K562 (cell line): ENCODE data around the gene TMEM222. TPM values are rescaled to one million over a fixed set of nuclear protein-coding genes. Genes with fewer than 3 reads are reported as not detected.

Experiments
- GTF2E2 ChIP-seq: fragments of 200-800 bp; sonication (Bioruptor generic); IDR thresholded peaks from 2 replicates; pipeline ENCODE4 v1.6.1; 2016; ENCODE audit warnings: missing genetic modification characterization, missing compliant biosample characterization
- HMGN3 ChIP-seq: IDR thresholded peaks from 2 replicates; pipeline ENCODE4 v1.6.1; 2011; ENCODE audit warnings: borderline replicate concordance, low read depth, mild to moderate bottlenecking, mixed read lengths, low read length; ENCODE audit not compliant: insufficient read length; ENCODE audit errors: extremely low read depth
- MGA ChIP-seq: fragments of 450-650 bp; IDR thresholded peaks from 2 replicates; pipeline ENCODE4 v1.6.1; 2016; ENCODE audit warnings: mild to moderate bottlenecking, moderate library complexity
- RFX1 ChIP-seq: fragments of 450-650 bp; IDR thresholded peaks from 2 replicates; pipeline ENCODE4 v1.6.1; 2016; ENCODE audit warnings: mild to moderate bottlenecking, moderate library complexity
- RUNX1 ChIP-seq: sonication (generic); IDR thresholded peaks from 2 replicates; pipeline ENCODE4 v1.6.1; 2016; ENCODE audit warnings: antibody characterized with exemption, low read depth
- SMAD4 ChIP-seq: fragments of 250-450 bp; sonication (Bioruptor Pico); conservative IDR thresholded peaks from 2 replicates; pipeline ENCODE4 v1.8.0; 2021; ENCODE audit warnings: inconsistent platforms, mild to moderate bottlenecking, moderate library complexity
- SP2 ChIP-seq: IDR thresholded peaks from 2 replicates; pipeline ENCODE4 v1.6.1; 2011; ENCODE audit warnings: mild to moderate bottlenecking, low read depth, low read length, moderate library complexity; ENCODE audit not compliant: poor library complexity, severe bottlenecking; ENCODE audit errors: extremely low read depth
- YY1 ChIP-seq, 3 experiments: IDR thresholded peaks; 2 replicates each; pipeline ENCODE4 v1.6.1; 2011; ENCODE audit warnings: low read length in 2 of 3, mild to moderate bottlenecking in 2 of 3, moderate library complexity in 2 of 3, borderline replicate concordance in 1 of 3, control low read depth in 1 of 3, low read depth in 1 of 3; ENCODE audit not compliant: insufficient read depth in 3 of 3, insufficient replicate concordance in 2 of 3, control insufficient read depth in 1 of 3, insufficient read length in 1 of 3; ENCODE audit errors: extremely low read depth in 1 of 3
- ZBTB1 ChIP-seq: sonication (generic); formaldehyde crosslinking; IDR thresholded peaks from 2 replicates; pipeline ENCODE4 v1.8.1; 2023; ENCODE audit warnings: missing genetic modification reagents, low read depth, mild to moderate bottlenecking, borderline replicate concordance
- ZNF263 ChIP-seq: sonication (generic); formaldehyde crosslinking; IDR thresholded peaks from 2 replicates; pipeline ENCODE4 v1.8.0; 2022; ENCODE audit warnings: mild to moderate bottlenecking, missing genetic modification reagents, borderline replicate concordance
- ZNF384 ChIP-seq: IDR thresholded peaks from 2 replicates; pipeline ENCODE4 v1.6.1; 2012; ENCODE audit warnings: low read depth, low read length, improper control_type of control experiment
- ZNF586 ChIP-seq: fragments of 450-650 bp; formaldehyde crosslinking; conservative IDR thresholded peaks from 2 replicates; pipeline ENCODE4 v1.4.0; 2020; ENCODE audit warnings: mild to moderate bottlenecking, moderate library complexity
- ZNF699 ChIP-seq: fragments of 250-450 bp; sonication (Bioruptor Pico); IDR thresholded peaks from 2 replicates; pipeline ENCODE4 v1.8.0; 2021; ENCODE audit warnings: mild to moderate bottlenecking, moderate library complexity; ENCODE audit not compliant: insufficient replicate concordance
- polyA plus RNA-seq, 8 experiments: library from polyadenylated mRNA; depleted of rRNA in 4 of 8; stranded (reverse) in 5 of 8; unstranded in 3 of 8; fragments of >200 nt; fragmentation: Nextera tagmentation in 2 of 8; fragmentation: Illumina TruSeq in 1 of 8; extraction: Ambion mirVana in 2 of 8; extraction: Trizol in 1 of 8; gene quantifications; 2 replicates each; pipeline versions ENCODE4 v1.2.1 to v1.2.3, GENCODE V29; 2011 to 2014; ENCODE audit warnings: inconsistent platforms in 1 of 8, missing spikeins in 1 of 8
- total RNA-seq, 7 experiments: library from RNA; depleted of rRNA in 6 of 7; stranded (reverse); fragments of >200 nt in 6 of 7; fragmentation: Illumina TruSeq in 2 of 7; extraction: Trizol in 2 of 7; gene quantifications; 2 replicates each; pipeline versions ENCODE4 v1.2.1 to v1.2.3, GENCODE V29; 2011 to 2021; ENCODE audit warnings: low replicate concordance in 1 of 7

TMEM222 gene
- total and polyA plus RNA-seq, 9 of the 15 experiments (the other 6 are each of a cell fraction or from before 2014, with no cell fraction given), result 6.9 to 48.0 (median 32.8) TPM

DNA sequence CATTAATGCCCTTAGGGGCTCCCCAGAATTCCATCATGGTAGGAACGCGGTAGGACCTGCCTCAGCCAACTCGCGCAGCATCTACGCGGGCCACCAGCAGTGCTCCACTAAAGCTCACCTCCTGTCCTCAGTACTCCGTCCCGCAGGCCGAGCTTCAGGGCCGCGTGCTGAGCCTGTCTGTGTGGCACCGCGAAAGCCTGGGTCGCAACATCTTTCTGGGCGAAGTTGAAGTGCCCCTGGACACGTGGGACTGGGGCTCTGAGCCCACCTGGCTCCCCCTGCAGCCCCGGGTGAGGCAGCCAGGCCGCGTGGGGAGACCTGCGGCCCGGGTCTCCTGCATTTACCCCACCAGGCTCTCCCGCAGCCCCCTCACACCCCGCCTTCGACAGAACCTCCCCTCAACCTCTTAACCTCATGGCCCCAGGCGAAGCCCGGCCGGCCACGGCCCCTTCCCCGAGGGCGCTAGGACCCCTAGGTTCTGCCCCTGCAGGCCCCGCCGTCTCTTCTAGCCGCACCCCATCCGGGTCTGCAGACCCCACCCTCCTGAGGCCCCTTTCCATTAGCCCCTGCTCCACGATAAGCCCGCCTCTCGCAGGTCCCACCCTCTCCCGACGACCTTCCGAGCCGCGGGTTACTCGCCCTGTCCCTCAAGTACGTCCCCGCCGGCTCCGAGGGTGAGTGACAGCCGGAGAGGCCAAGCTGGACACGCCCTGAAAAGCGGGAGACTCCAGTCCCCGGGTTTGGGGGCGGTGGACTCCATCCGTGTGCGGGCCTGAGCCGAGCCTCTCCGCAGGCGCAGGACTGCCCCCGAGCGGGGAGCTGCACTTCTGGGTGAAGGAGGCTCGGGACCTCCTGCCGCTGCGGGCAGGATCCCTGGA is 28.9 kb downstream of the TMEM222 start (continued):
- peak; percentile 72; the same call in 1 of the 2 replicates for TF ChIP-seq ZNF263 (CRISPR knock-in tag)
- TF ChIP-seq SMAD4 (CRISPR knock-in tag), result no peak
- no peak for TF ChIP-seq ZBTB1 (CRISPR knock-in tag)
- peak in 2 of 3 experiments; percentile 16 to 30 for TF ChIP-seq YY1 (IDR thresholded peaks at IDR 0.05; ENCODE audit: borderline replicate concordance in 1 of 3, control insufficient read depth in 1 of 3, extremely low read depth in 1 of 3, insufficient read depth in 3 of 3, insufficient read length in 1 of 3, insufficient replicate concordance in 2 of 3, low read depth in 1 of 3, low read length in 2 of 3)
- TF ChIP-seq GTF2E2 (tag), result no peak
- no peak for TF ChIP-seq RUNX1
- TF ChIP-seq SP2, result no peak
- TF ChIP-seq MGA, result peak; percentile 79
- no peak for TF ChIP-seq ZNF586 (CRISPR knock-in tag)
- no peak for TF ChIP-seq ZNF699 (CRISPR knock-in tag)
- TF ChIP-seq HMGN3, result peak; percentile 60
- no peak for TF ChIP-seq ZNF384
- TF ChIP-seq RFX1, result no peak
